ENCODE data around the gene CCDC60.
A peak's percentile ranks its signal among the peaks of the same experiment; 100 is the strongest.

The CCDC60 gene

GRCh38 chr12:119417440-119417839, 82.9 kb downstream of the CCDC60 start:
- no peak for DNase-seq
- intact Hi-C loops (cut with DNase I): loop anchor here (10.0 kb wide), 1 partner anchor 303 kb away; no protein-coding TSS in a partner anchor

GRCh38 chr12:119419381-119419780, 84.9 kb downstream of the CCDC60 start:
- no peak for DNase-seq
- intact Hi-C loops (cut with DNase I): loop anchor here (10.0 kb wide), 1 partner anchor 305 kb away; no protein-coding TSS in a partner anchor

GRCh38 chr12:119423285-119423684, 88.8 kb downstream of the CCDC60 start:
- intact Hi-C loops (cut with DNase I): no loop called here
- DNase-seq: no peak

- intact Hi-C loops (cut with DNase I): no loop called here
- DNase-seq: no peak
Measured at GRCh38 chr12:119425623-119426022, 91.1 kb downstream of the CCDC60 start.

- no peak for DNase-seq
- intact Hi-C loops (cut with DNase I): no loop called here
Measured at GRCh38 chr12:119431151-119431550, 96.6 kb downstream of the CCDC60 start.

GRCh38 chr12:119432949-119433348, 98.4 kb downstream of the CCDC60 start:
- intact Hi-C loops (cut with DNase I): no loop called here
- DNase-seq: no peak

GRCh38 chr12:119440803-119441360, 106.4 kb downstream of the CCDC60 start:
- intact Hi-C loops (cut with DNase I): no loop called here
- no peak for DNase-seq

- DNase-seq: peak; percentile 5 to 79 (median 44)
- intact Hi-C loops (cut with DNase I): no loop called here
Measured at GRCh38 chr12:119444462-119445044, 110.0 kb downstream of the CCDC60 start.

GRCh38 chr12:119446459-119446858, 111.9 kb downstream of the CCDC60 start:
- intact Hi-C loops (cut with DNase I): no loop called here
- no peak for DNase-seq

GRCh38 chr12:119447126-119447525, 112.6 kb downstream of the CCDC60 start:
- DNase-seq: no peak
- intact Hi-C loops (cut with DNase I): no loop called here

GRCh38 chr12:119447618-119448017, 113.1 kb downstream of the CCDC60 start:
- DNase-seq: no peak
- intact Hi-C loops (cut with DNase I): no loop called here

- no peak for DNase-seq
- intact Hi-C loops (cut with DNase I): no loop called here
Measured at GRCh38 chr12:119448611-119449131, 114.1 kb downstream of the CCDC60 start.

GRCh38 chr12:119450771-119451170, 116.2 kb downstream of the CCDC60 start:
- intact Hi-C loops (cut with DNase I): no loop called here
- no peak for DNase-seq

- no peak for DNase-seq
- intact Hi-C loops (cut with DNase I): no loop called here
Measured at GRCh38 chr12:119456824-119457223, 122.3 kb downstream of the CCDC60 start.

- no peak for DNase-seq
- intact Hi-C loops (cut with DNase I): no loop called here
Measured at GRCh38 chr12:119457271-119457670, 122.7 kb downstream of the CCDC60 start.

GRCh38 chr12:119459481-119459880, 125.0 kb downstream of the CCDC60 start:
- intact Hi-C loops (cut with DNase I): no loop called here

GRCh38 chr12:119460876-119461275, 126.3 kb downstream of the CCDC60 start:
- intact Hi-C loops (cut with DNase I): no loop called here
- DNase-seq: no peak

More at GRCh38 chr12:119459481-119459880, 125.0 kb downstream of the CCDC60 start:
- no peak for DNase-seq

GRCh38 chr12:119461636-119462214, 127.2 kb downstream of the CCDC60 start:
- intact Hi-C loops (cut with DNase I): no loop called here
- DNase-seq: no peak

GRCh38 chr12:119463211-119463926, 128.8 kb downstream of the CCDC60 start:
- intact Hi-C loops (cut with DNase I): no loop called here
- no peak for DNase-seq

- intact Hi-C loops (cut with DNase I): no loop called here
- DNase-seq: no peak
Measured at GRCh38 chr12:119468296-119468695, 133.8 kb downstream of the CCDC60 start.
